Hepatocyte (in vitro differentiated cells): ENCODE results near the gene PSG4.
"Not testable (repeated sequence)": the region's sequence is repeated elsewhere in the genome, so short reads cannot be mapped to it uniquely, and the experiment has no call there.

Experiments used
- EZH2 ChIP-seq: fragments of 200-600 bp; sonication (generic); IDR thresholded peaks from 2 replicates; pipeline ENCODE4 v1.6.1; 2016; ENCODE audit warnings: antibody characterized with exemption, mild to moderate bottlenecking, borderline replicate concordance
- EZH2phosphoT487 ChIP-seq: fragments of 200-600 bp; sonication (generic); IDR thresholded peaks from one replicate; pipeline ENCODE4 v1.6.1; 2018; ENCODE audit warnings: antibody characterized with exemption, mild to moderate bottlenecking, low read depth, moderate library complexity; ENCODE audit not compliant: unreplicated experiment, severe bottlenecking
- TF ChIP-seq, protein P1 (sequence below): fragments of 200-600 bp; sonication (generic); IDR thresholded peaks from 2 replicates; pipeline ENCODE4 v1.5.1; 2016; ENCODE audit warnings: antibody characterized with exemption, mild to moderate bottlenecking; ENCODE audit not compliant: poor library complexity

DNA sequence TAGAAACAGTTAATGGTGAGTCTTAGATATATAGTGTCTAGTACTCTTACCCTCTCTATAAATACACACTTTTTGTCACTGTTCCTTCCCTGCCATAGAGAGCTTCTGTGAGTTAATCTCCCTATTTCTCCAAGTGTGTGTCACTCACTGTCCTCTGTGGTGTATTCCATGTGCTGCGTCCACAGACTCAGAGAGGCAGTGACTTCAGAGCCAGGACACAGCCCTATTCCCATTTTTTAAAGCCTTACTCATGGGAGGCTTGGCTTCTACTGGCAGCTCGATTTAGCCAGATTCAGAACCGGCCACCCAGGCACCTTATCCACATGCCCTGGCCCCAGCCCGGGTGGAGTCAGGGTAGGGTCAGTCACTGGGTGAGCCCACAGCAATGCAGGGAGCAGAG, 13.7 kb upstream of the PSG4 start:
- TF ChIP-seq, protein P1, sequence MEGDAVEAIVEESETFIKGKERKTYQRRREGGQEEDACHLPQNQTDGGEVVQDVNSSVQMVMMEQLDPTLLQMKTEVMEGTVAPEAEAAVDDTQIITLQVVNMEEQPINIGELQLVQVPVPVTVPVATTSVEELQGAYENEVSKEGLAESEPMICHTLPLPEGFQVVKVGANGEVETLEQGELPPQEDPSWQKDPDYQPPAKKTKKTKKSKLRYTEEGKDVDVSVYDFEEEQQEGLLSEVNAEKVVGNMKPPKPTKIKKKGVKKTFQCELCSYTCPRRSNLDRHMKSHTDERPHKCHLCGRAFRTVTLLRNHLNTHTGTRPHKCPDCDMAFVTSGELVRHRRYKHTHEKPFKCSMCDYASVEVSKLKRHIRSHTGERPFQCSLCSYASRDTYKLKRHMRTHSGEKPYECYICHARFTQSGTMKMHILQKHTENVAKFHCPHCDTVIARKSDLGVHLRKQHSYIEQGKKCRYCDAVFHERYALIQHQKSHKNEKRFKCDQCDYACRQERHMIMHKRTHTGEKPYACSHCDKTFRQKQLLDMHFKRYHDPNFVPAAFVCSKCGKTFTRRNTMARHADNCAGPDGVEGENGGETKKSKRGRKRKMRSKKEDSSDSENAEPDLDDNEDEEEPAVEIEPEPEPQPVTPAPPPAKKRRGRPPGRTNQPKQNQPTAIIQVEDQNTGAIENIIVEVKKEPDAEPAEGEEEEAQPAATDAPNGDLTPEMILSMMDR: not testable (repeated sequence)
- TF ChIP-seq EZH2, EZH2phosphoT487: not testable (repeated sequence)
